Astrocyte of the cerebellum (primary cell): ENCODE results near the gene RPH3AL.

Experiments used
- DNase-seq: peaks from one replicate; pipeline ENCODE4 v3.0.0-alpha.2; 2011; ENCODE audit warnings: low read depth
- H3K4me3 ChIP-seq: 2 replicates; pipeline ENCODE4 v1.5.1; 2011; ENCODE audit warnings: mild to moderate bottlenecking, low read depth, low read length, moderate library complexity
- in situ Hi-C: cut with HindIII; loops from 2 replicates; pipeline ENCODE4 v1.10.0; 2017; ENCODE audit warnings: low sequenced_read_pairs
- TF ChIP-seq, protein P1 (sequence below): IDR thresholded peaks from 2 replicates; pipeline ENCODE4 v1.5.1; 2012; ENCODE audit warnings: low read length, low read depth, moderate library complexity, mild to moderate bottlenecking; ENCODE audit errors: missing control alignments

The RPH3AL gene

DNA sequence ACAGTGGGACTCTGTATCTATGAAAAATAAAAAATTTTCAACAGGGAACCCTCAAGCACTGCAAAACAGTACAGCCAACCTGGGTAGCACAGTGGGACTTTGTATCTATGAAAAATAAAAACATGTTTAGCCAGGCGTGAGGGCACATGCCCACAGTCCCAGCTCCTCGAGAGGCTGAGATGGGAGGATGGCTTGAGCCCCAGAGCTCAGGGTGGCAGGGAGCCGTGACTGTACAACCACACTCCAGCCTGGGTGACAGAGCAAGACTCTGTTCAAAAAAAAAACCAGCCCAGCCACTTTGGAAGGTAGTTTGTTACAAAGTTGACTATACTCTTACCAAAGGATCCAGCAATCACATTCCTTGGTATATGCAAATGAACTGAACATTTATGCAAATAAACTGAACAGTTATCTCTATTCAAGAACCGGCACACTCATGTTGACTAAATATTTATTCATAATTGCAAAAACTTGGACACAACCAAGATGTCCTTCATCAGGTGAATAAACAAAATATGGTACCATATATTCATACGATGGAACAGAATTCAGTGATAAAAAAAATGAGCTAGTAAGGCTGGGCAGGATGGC lies 5.2 kb downstream of the RPH3AL start:
- in situ Hi-C loops, result no loop called here
- H3K4me3 ChIP-seq, result no peak overlapping the region
- DNase-seq, result no peak
- TF ChIP-seq, protein P1, sequence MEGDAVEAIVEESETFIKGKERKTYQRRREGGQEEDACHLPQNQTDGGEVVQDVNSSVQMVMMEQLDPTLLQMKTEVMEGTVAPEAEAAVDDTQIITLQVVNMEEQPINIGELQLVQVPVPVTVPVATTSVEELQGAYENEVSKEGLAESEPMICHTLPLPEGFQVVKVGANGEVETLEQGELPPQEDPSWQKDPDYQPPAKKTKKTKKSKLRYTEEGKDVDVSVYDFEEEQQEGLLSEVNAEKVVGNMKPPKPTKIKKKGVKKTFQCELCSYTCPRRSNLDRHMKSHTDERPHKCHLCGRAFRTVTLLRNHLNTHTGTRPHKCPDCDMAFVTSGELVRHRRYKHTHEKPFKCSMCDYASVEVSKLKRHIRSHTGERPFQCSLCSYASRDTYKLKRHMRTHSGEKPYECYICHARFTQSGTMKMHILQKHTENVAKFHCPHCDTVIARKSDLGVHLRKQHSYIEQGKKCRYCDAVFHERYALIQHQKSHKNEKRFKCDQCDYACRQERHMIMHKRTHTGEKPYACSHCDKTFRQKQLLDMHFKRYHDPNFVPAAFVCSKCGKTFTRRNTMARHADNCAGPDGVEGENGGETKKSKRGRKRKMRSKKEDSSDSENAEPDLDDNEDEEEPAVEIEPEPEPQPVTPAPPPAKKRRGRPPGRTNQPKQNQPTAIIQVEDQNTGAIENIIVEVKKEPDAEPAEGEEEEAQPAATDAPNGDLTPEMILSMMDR, result no peak

DNA sequence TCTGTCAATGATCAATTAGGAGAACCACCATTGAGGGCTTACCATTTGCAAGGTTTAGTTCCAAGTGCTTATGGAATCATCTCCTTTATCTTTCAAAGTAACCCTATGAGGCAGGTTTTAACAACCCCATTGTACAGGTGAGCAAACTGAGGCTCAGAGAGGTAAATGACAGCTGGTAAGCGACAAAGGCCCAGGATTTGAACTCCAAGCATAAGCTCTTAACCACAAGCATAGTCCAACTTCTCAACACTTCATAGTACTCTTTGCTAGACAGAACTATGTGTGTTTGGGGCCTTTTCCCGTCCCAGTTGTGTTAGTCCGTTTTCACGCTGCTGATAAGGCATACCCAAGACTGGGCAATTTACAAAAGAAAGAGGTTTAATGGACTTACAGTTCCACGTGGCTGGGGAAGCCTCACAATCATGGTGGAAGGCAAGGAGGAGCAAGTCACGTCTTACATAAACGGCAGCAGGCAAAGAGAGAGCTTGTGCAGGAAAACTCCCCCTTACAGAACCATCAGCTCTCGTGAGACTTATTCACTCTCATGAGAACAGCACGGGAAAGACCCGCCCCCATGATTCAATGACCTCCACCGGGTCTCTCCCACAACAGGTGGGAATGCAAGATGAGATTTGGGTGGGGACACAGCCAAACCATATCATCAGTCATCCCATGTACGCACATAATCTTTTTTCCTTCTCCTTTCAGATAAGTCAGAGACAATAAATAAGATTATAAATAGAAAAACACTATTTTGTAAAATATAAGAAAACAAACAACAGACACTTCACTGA lies 6.4 kb downstream of the RPH3AL start:
- DNase-seq, result no peak
- in situ Hi-C loops, result no loop called here
- no peak overlapping the region for H3K4me3 ChIP-seq
- TF ChIP-seq, protein P1, result no peak

DNA sequence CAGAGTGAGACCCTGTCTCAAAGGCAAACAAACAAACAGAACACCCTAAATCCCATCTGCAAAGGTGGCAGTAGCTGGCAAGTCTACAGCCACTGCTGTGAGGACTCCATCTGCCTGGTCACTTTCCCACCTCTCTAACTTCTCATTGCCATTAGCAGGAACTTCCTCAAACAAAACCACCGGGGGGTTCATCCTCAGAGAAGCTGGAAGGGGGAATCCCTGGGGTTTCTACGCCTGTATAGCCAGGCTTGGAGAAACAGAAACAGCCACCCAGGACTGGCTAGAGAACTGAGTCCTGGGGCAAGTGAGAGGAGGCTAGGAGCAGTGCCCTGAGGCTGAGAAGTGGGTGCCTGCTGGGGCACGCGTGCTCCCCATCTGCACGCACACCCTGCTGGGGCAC lies 7.3 kb downstream of the RPH3AL start:
- in situ Hi-C loops, result no loop called here
- no peak for DNase-seq
- no peak overlapping the region for H3K4me3 ChIP-seq
- TF ChIP-seq, protein P1, result no peak

DNA sequence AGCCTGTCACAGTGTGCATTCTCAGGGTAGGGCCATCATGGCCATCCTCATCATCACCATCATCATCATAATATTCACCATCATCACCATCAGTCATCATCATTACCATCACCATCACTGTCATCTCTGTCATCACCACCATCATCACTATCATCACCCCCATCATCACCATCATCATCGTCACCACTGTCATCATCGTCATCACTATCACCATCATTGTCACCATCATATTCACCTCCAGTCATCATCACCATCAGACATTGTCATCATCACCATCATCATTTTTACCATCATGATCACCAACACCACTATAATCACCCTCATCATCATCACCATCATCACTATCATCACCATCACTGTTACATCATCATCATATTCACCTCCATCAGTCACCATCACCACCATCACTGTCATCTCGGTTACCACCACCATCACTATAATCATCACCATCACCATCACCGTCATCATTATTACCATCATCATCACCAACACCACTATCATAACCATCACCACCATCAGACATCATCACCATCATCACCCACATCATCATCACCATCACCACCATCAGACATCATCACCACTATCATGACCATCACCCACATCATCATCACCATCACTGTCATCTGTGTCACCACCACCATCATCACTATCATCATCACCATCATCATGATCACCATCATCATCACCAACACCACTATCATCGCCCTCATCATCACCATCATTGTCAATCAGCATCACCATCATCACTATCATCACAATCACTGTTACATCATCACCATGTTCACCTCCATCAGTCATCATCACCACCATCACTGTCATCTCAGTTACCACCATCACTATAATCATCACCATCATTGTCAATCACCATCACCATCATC lies 8.5 kb downstream of the RPH3AL start:
- in situ Hi-C loops, result no loop called here
- TF ChIP-seq, protein P1, result no peak
- no peak for DNase-seq
- no peak overlapping the region for H3K4me3 ChIP-seq

DNA sequence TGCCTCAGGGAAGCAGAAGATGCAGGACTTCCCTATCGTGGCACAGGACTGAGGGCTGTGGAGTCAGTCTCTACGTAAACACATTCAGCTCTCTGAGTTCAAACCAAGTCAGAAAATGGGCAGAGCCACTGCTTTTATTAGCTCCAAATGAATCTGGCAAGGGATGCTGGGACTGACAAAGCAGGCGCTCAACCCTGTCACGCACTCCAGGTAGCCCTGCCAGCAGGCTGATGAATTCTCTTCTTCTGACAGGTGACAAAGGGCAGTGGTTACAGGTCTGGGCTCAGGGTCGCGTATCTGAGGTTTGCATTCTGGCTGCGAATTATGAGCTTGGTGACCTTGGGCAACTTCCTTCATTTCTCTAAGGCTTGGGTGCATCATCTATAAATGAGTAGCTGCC lies 9.4 kb downstream of the RPH3AL start:
- TF ChIP-seq, protein P1, result no peak
- in situ Hi-C loops, result no loop called here

DNA sequence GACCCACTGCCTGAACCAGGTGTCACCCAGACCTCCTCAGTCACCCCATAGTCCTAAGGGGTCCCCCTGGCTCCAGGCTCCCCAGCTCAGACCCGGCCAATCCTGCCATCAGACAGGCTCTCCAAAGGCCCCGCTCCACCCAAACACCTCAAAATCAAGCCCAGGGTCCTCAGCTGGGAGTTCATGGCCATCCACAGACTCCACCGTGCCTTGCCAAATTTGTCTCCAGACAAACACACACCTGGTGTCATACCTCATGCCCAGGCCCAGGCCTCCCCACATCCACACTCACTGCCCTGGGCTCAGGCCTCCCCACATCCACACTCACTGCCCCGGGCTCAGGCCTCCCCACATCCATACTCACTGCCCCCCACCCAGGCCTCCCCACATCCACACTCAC lies 12.5 kb downstream of the RPH3AL start:
- H3K4me3 ChIP-seq, result no peak overlapping the region
- no peak for DNase-seq
- TF ChIP-seq, protein P1, result no peak
- in situ Hi-C loops, result no loop called here

More for the DNA sequence above, 9.4 kb downstream of the RPH3AL start:
- DNase-seq, result no peak
- H3K4me3 ChIP-seq, result no peak overlapping the region
